H1 (cell line): ENCODE measurements around the gene HCAR2. TPM values are rescaled to one million over a fixed set of nuclear protein-coding genes. Genes with fewer than 3 reads are reported as not detected.

ENCODE experiments used
- CTCF ChIA-PET: fragments of 300-600 bp; sonication (Branson Sonifier 250); formaldehyde crosslinking; loops from one replicate; lab custom pipeline; 2021; ENCODE audit not compliant: partially characterized antibody; lab: Charles Lee
- POLR2A ChIA-PET: fragments of 300-600 bp; sonication (Branson Sonifier 250); formaldehyde crosslinking; loops from one replicate; lab custom pipeline; 2021; ENCODE audit warnings: inconsistent platforms; ENCODE audit not compliant: partially characterized antibody; lab: Charles Lee
- DNase-seq, 2 experiments: peaks; one replicate each; pipeline versions ENCODE4 v3.0.0 to v3.0.0-alpha.2; 2010 to 2022; ENCODE audit warnings: low spot score in 2 of 2, low read depth in 1 of 2, mixed read lengths in 1 of 2
- FAIRE-seq: peaks from 2 replicates; lab custom pipeline; 2011; peaks lifted over from hg19 to GRCh38; lab: Jason Lieb, UNC
- H2AFZ ChIP-seq: 2 replicates; pipeline ENCODE4 v1.8.1; 2012; ENCODE audit warnings: low read length, inconsistent platforms
- H2AK5ac ChIP-seq: 2 replicates; pipeline ENCODE4 v1.6.1; 2013; ENCODE audit warnings: low read depth, low read length
- H2BK120ac ChIP-seq: replicated peaks from 2 replicates; pipeline ENCODE3; 2013; ENCODE audit warnings: low read depth, low read length, inconsistent platforms
- H2BK12ac ChIP-seq: 2 replicates; pipeline ENCODE4 v1.6.1; 2013; ENCODE audit warnings: low read depth, low read length
- H2BK15ac ChIP-seq: 2 replicates; pipeline ENCODE4 v1.6.1; 2013; ENCODE audit warnings: low read length
- H2BK20ac ChIP-seq: 2 replicates; pipeline ENCODE4 v1.6.1; 2013; ENCODE audit warnings: low read length
- H2BK5ac ChIP-seq: 2 replicates; pipeline ENCODE4 v1.6.1; 2013; ENCODE audit warnings: low read depth, low read length
- H3K14ac ChIP-seq: 2 replicates; pipeline ENCODE4 v1.6.1; 2013; ENCODE audit warnings: inconsistent platforms; ENCODE audit not compliant: insufficient read length
- H3K18ac ChIP-seq: 2 replicates; pipeline ENCODE4 v1.6.1; 2013; ENCODE audit warnings: low read length; ENCODE audit errors: extremely low read depth
- H3K23ac ChIP-seq: 2 replicates; pipeline ENCODE4 v1.6.1; 2013; ENCODE audit warnings: inconsistent platforms; ENCODE audit not compliant: insufficient read length
- H3K23me2 ChIP-seq: 2 replicates; pipeline ENCODE4 v1.6.1; 2013; ENCODE audit warnings: low read depth, low read length
- H3K27ac ChIP-seq: 2 replicates; pipeline ENCODE4 v1.6.1; 2011; ENCODE audit warnings: low read depth, low read length, inconsistent platforms
- H3K27me3 ChIP-seq, 4 experiments: replicated peaks in 1 of 4; 1 replicate in 1 of 4; 2 replicates in 3 of 4; pipeline versions ENCODE4 v1.6.1 to v1.8.1; 2011 to 2013; ENCODE audit warnings: low read length in 3 of 4, mild to moderate bottlenecking in 3 of 4, inconsistent platforms in 2 of 4, mixed read lengths in 2 of 4, moderate library complexity in 1 of 4; ENCODE audit not compliant: control insufficient read depth in 3 of 4, insufficient read depth in 3 of 4; ENCODE audit errors: extremely low read depth in 1 of 4
- H3K36me3 ChIP-seq, 4 experiments: 2 replicates each; pipeline versions ENCODE4 v1.6.1 to v1.8.1; 2011 to 2013; ENCODE audit warnings: mild to moderate bottlenecking in 4 of 4, low read length in 3 of 4, moderate library complexity in 2 of 4, control low read depth in 1 of 4, inconsistent platforms in 1 of 4; ENCODE audit not compliant: insufficient read depth in 4 of 4, control insufficient read depth in 2 of 4
- H3K4ac ChIP-seq: replicated peaks from 2 replicates; pipeline ENCODE3; 2013; ENCODE audit warnings: low read length, low read depth, mixed read lengths, inconsistent platforms; ENCODE audit not compliant: insufficient read length
- H3K4me1 ChIP-seq, 4 experiments: replicated peaks in 1 of 4; 1 replicate in 1 of 4; 2 replicates in 3 of 4; pipeline versions ENCODE4 v1.6.1 to v1.8.1; 2011 to 2013; ENCODE audit warnings: low read length in 3 of 4, inconsistent platforms in 2 of 4, mixed read lengths in 1 of 4; ENCODE audit not compliant: insufficient read depth in 4 of 4, control insufficient read depth in 3 of 4
- H3K4me2 ChIP-seq, 2 experiments: 2 replicates each; pipeline versions ENCODE4 v1.6.1 to v1.8.1; 2011 to 2013; ENCODE audit warnings: low read depth in 2 of 2, low read length in 2 of 2, control low read depth in 1 of 2, inconsistent platforms in 1 of 2, mild to moderate bottlenecking in 1 of 2; ENCODE audit not compliant: insufficient read depth in 1 of 2
- H3K4me3 ChIP-seq, 4 experiments: fragments of 200-600, 300-600 bp in 1 of 4; sonication (generic), shearing (Covaris generic), sonication (Bioruptor Twin) in 1 of 4; 2 replicates each; pipeline versions ENCODE4 v1.5.1 to v1.8.1; 2011 to 2016; ENCODE audit warnings: low read length in 4 of 4, low read depth in 3 of 4, control low read depth in 2 of 4, inconsistent platforms in 2 of 4, mild to moderate bottlenecking in 2 of 4, mixed read lengths in 1 of 4, moderate library complexity in 1 of 4; ENCODE audit not compliant: insufficient read depth in 2 of 4; ENCODE audit errors: extremely low read depth in 1 of 4
- H3K56ac ChIP-seq: replicated peaks from 2 replicates; pipeline ENCODE3; 2013; ENCODE audit warnings: low read depth, mild to moderate bottlenecking, mixed read lengths, low read length, inconsistent platforms; ENCODE audit not compliant: insufficient read length
- H3K79me1 ChIP-seq: 2 replicates; pipeline ENCODE4 v1.6.1; 2013; ENCODE audit warnings: low read depth, low read length, control low read depth
- H3K79me2 ChIP-seq, 2 experiments: 2 replicates each; pipeline versions ENCODE4 v1.6.1 to v1.8.1; 2012 to 2013; ENCODE audit warnings: low read length in 2 of 2, mild to moderate bottlenecking in 2 of 2, inconsistent platforms in 1 of 2; ENCODE audit not compliant: insufficient read depth in 2 of 2, control insufficient read depth in 1 of 2
- H3K9ac ChIP-seq, 4 experiments: replicated peaks in 1 of 4; 1 replicate in 1 of 4; 2 replicates in 3 of 4; pipeline versions ENCODE4 v1.6.1 to v1.8.1; 2011 to 2013; ENCODE audit warnings: low read depth in 3 of 4, low read length in 3 of 4, control low read depth in 2 of 4, mild to moderate bottlenecking in 2 of 4, moderate library complexity in 2 of 4, inconsistent platforms in 1 of 4; ENCODE audit errors: extremely low read depth in 1 of 4
- H3K9me3 ChIP-seq, 2 experiments: 2 replicates each; pipeline versions ENCODE4 v1.6.1 to v1.8.1; 2012 to 2013; ENCODE audit warnings: mild to moderate bottlenecking in 2 of 2, moderate library complexity in 2 of 2, control low read depth in 1 of 2, inconsistent platforms in 1 of 2, low read depth in 1 of 2, low read length in 1 of 2, mixed read lengths in 1 of 2; ENCODE audit not compliant: insufficient read depth in 2 of 2
- H4K20me1 ChIP-seq, 2 experiments: replicated peaks in 1 of 2; 2 replicates each; pipeline versions ENCODE3 to v1.8.1; 2011 to 2013; ENCODE audit warnings: inconsistent platforms in 2 of 2, low read length in 2 of 2, mild to moderate bottlenecking in 1 of 2; ENCODE audit not compliant: insufficient read depth in 2 of 2, control insufficient read depth in 1 of 2
- H4K5ac ChIP-seq: 2 replicates; pipeline ENCODE4 v1.6.1; 2013; ENCODE audit warnings: low read length, low read depth, mixed read lengths, inconsistent platforms; ENCODE audit not compliant: insufficient read length
- H4K8ac ChIP-seq: 2 replicates; pipeline ENCODE4 v1.8.0; 2013; ENCODE audit warnings: mild to moderate bottlenecking, moderate library complexity, low read length, inconsistent platforms; ENCODE audit not compliant: insufficient read depth; ENCODE audit errors: extremely low read depth
- H4K91ac ChIP-seq: replicated peaks from 2 replicates; pipeline ENCODE3; 2013; ENCODE audit warnings: low read length, mixed read lengths, inconsistent platforms; ENCODE audit not compliant: insufficient read length
- ATF2 ChIP-seq: IDR thresholded peaks from 2 replicates; pipeline ENCODE4 v1.6.1; 2012; ENCODE audit warnings: low read length, inconsistent platforms
- CREB1 ChIP-seq: IDR thresholded peaks from 2 replicates; pipeline ENCODE4 v1.6.1; 2012; ENCODE audit warnings: inconsistent platforms
- NANOG ChIP-seq: IDR thresholded peaks from 2 replicates; pipeline ENCODE4 v1.6.1; 2011; ENCODE audit warnings: low read length, low read depth, mild to moderate bottlenecking, inconsistent platforms; ENCODE audit not compliant: insufficient read depth, poor library complexity, severe bottlenecking
- PHF8 ChIP-seq: fragments of 200-600 bp; sonication (generic); conservative IDR thresholded peaks from 2 replicates; pipeline ENCODE4 v1.7.1; 2012; ENCODE audit warnings: low read depth, mild to moderate bottlenecking, inconsistent platforms, low read length, moderate library complexity
- SIRT6 ChIP-seq: IDR thresholded peaks from one replicate; pipeline ENCODE4 v1.7.1; 2012; ENCODE audit warnings: low read length, inconsistent platforms
- WGBS, 2 experiments: shearing (Covaris generic) in 1 of 2; methylation state at CpG; one replicate each; pipeline versions ENCODE4 v1.1.6 to v1.1.7; 2013 to 2015; ENCODE audit warnings: low lambda C conversion rate in 2 of 2, mixed read lengths in 2 of 2, inconsistent platforms in 1 of 2, low coverage in 1 of 2, missing lambda C conversion rate in 1 of 2; ENCODE audit not compliant: insufficient replicate concordance in 2 of 2, insufficient coverage in 1 of 2, insufficient read length in 1 of 2; ENCODE audit errors: extremely low coverage in 1 of 2, missing lambda C conversion rate in 1 of 2; 5-methylcytosine and 5-hydroxymethylcytosine counted together
- polyA plus RNA-seq, 7 experiments: library from polyadenylated mRNA; depleted of rRNA in 3 of 7; stranded (reverse) in 5 of 7; unstranded in 2 of 7; fragments of >200 nt in 5 of 7; fragments of 200-250 nt in 2 of 7; gene quantifications; 1 replicate in 5 of 7; 2 replicates in 1 of 7; 4 replicates in 1 of 7; pipeline versions ENCODE4 v1.2.1 to v1.2.3, GENCODE V29; 2011 to 2013; ENCODE audit warnings: missing spikeins in 2 of 7, mixed read lengths in 2 of 7
- total RNA-seq: library from RNA; stranded (reverse); fragmentation: NEBNext Ultra II Directional; extraction: Animal tissue kit (Norgen Biotek cat#: 25700); gene quantifications from 2 replicates; pipeline ENCODE4 v1.2.1, GENCODE V29; 2021
- TF ChIP-seq, protein P1 (sequence below): IDR thresholded peaks from 2 replicates; pipeline ENCODE4 v1.6.1; 2011; ENCODE audit warnings: low read depth, mild to moderate bottlenecking, low read length; ENCODE audit not compliant: insufficient read depth

Gene HCAR2
- total and polyA plus RNA-seq, 2 of the 8 experiments (the other 6 are each of a cell fraction or from before 2014, with no cell fraction given) = not detected

DNA sequence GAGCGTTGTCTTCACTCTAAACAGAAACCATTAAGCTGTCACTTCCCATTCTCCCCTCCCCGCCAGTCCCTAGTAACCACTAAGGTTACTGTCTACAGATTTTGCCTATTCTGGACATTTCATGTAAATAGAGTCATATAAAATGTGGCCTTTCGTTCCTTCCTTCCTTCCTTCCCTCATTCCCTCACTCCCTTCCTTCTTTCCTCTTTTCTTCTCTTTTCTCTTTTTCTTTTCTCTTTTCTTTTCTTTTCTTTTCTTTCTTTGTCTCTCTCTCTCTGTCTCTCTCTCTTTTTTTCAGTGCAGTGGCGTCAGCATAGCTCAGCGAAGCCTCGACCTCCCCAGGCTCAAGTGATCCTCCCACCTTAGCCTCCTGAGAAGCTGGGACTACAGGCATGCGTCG lies 37.8 kb downstream of the HCAR2 start:
- no peaks in the 10 kb centered on the region for H4K20me1 ChIP-seq

More for the DNA sequence above, 37.8 kb downstream of the HCAR2 start:
- DNase-seq (no peak), FAIRE-seq (no peak)
- no peak overlapping the region for H2AK5ac ChIP-seq
- no peak overlapping the region for H2BK15ac ChIP-seq
- no peaks in the 10 kb centered on the region for H3K9me3 ChIP-seq
- H3K18ac ChIP-seq = no peak overlapping the region
- ChIA-PET CTCF (interaction anchor here (1.3 kb wide), 1 partner anchor 8 kb away, joined by 5 read pairs; no protein-coding TSS in a partner anchor), POLR2A (interaction anchor here (1.6 to 1.7 kb wide), 2 partner anchors 9 to 11 kb away, joined by 3 read pairs; no protein-coding TSS in a partner anchor)
- no peak overlapping the region for H3K4me2 ChIP-seq
- H3K27ac ChIP-seq = no peak overlapping the region
- no peak overlapping the region for H2BK12ac ChIP-seq
- H3K4me1 ChIP-seq = no peaks in the 10 kb centered on the region
- H3K23ac ChIP-seq = no peak overlapping the region
- H3K4ac ChIP-seq = no peak overlapping the region
- no peak overlapping the region for H3K14ac ChIP-seq
- no peaks in the 10 kb centered on the region for H3K27me3 ChIP-seq
- no peak overlapping the region for H2BK20ac ChIP-seq
- no peak overlapping the region for H3K56ac ChIP-seq
- no peak overlapping the region for H2AFZ ChIP-seq
- H3K4me3 ChIP-seq = no peak overlapping the region
- no peaks in the 10 kb centered on the region for H3K23me2 ChIP-seq
- no peak overlapping the region for H3K9ac ChIP-seq
- TF ChIP-seq ATF2 = no peak
- no peak for TF ChIP-seq SIRT6
- TF ChIP-seq PHF8 = no peak
- TF ChIP-seq NANOG = no peak
- TF ChIP-seq CREB1 = no peak
- TF ChIP-seq, protein P1, sequence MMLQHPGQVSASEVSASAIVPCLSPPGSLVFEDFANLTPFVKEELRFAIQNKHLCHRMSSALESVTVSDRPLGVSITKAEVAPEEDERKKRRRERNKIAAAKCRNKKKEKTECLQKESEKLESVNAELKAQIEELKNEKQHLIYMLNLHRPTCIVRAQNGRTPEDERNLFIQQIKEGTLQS = no peak
- H4K8ac ChIP-seq = no peak overlapping the region
- WGBS, 2 experiments = 76% methylated on average over 6 of the region's 8 CpGs; no CpG with 5 or more reads in 1 of the 2 experiments
- no peaks in the 10 kb centered on the region for H3K36me3 ChIP-seq
- no peak overlapping the region for H4K91ac ChIP-seq
- H3K79me1 ChIP-seq = no peaks in the 10 kb centered on the region
- H3K79me2 ChIP-seq = no peaks in the 10 kb centered on the region
- no peak overlapping the region for H2BK5ac ChIP-seq
- no peak overlapping the region for H4K5ac ChIP-seq
- H2BK120ac ChIP-seq = no peak overlapping the region
